Measurements from ENCODE around the gene KCTD6.

DNA sequence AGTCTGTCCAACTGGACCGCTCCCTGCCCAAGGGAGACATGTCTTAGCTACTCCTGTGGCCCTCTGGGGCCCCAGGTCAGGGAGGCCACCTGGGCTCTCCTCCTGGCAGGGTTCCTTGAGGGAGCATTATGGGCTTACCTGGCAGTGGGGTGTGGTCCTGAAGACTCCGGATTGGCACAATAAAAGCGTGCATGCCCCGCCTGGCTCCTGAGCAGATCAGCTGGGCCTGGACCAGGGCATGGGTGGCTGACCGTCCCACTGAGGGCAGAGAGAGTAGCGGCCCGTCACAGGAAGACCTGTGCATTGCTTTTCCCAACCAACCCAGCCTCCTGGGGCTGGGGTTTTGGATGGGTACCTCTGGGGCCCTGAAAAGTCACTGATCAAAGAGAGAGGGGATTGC, 39.7 kb downstream of the KCTD6 start:
- TF ChIP-seq, protein P1, sequence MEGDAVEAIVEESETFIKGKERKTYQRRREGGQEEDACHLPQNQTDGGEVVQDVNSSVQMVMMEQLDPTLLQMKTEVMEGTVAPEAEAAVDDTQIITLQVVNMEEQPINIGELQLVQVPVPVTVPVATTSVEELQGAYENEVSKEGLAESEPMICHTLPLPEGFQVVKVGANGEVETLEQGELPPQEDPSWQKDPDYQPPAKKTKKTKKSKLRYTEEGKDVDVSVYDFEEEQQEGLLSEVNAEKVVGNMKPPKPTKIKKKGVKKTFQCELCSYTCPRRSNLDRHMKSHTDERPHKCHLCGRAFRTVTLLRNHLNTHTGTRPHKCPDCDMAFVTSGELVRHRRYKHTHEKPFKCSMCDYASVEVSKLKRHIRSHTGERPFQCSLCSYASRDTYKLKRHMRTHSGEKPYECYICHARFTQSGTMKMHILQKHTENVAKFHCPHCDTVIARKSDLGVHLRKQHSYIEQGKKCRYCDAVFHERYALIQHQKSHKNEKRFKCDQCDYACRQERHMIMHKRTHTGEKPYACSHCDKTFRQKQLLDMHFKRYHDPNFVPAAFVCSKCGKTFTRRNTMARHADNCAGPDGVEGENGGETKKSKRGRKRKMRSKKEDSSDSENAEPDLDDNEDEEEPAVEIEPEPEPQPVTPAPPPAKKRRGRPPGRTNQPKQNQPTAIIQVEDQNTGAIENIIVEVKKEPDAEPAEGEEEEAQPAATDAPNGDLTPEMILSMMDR (conservative IDR thresholded peaks at IDR 0.05; ENCODE audit: low read depth in 2 of 2), result no peak
- TF ChIP-seq, protein P2, sequence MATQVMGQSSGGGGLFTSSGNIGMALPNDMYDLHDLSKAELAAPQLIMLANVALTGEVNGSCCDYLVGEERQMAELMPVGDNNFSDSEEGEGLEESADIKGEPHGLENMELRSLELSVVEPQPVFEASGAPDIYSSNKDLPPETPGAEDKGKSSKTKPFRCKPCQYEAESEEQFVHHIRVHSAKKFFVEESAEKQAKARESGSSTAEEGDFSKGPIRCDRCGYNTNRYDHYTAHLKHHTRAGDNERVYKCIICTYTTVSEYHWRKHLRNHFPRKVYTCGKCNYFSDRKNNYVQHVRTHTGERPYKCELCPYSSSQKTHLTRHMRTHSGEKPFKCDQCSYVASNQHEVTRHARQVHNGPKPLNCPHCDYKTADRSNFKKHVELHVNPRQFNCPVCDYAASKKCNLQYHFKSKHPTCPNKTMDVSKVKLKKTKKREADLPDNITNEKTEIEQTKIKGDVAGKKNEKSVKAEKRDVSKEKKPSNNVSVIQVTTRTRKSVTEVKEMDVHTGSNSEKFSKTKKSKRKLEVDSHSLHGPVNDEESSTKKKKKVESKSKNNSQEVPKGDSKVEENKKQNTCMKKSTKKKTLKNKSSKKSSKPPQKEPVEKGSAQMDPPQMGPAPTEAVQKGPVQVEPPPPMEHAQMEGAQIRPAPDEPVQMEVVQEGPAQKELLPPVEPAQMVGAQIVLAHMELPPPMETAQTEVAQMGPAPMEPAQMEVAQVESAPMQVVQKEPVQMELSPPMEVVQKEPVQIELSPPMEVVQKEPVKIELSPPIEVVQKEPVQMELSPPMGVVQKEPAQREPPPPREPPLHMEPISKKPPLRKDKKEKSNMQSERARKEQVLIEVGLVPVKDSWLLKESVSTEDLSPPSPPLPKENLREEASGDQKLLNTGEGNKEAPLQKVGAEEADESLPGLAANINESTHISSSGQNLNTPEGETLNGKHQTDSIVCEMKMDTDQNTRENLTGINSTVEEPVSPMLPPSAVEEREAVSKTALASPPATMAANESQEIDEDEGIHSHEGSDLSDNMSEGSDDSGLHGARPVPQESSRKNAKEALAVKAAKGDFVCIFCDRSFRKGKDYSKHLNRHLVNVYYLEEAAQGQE (IDR thresholded peaks at IDR 0.05; ENCODE audit: unreplicated experiment), result no peak
- TF ChIP-seq EZH2 (IDR thresholded peaks at IDR 0.05; ENCODE audit: low read depth, unreplicated experiment) (no peak), POLR2AphosphoS5 (IDR thresholded peaks at IDR 0.05; ENCODE audit: low read depth) (no peak)
